Gastrocnemius medialis (tissue), 4 donors: ENCODE results near the gene KLF7.

Source experiments
- POLR2A ChIP-seq, 2 donors: fragments of 450-650 bp; IDR thresholded peaks; one replicate each; pipeline ENCODE4 v1.6.1; 2017; ENCODE audit warnings: antibody characterized with exemption in 2 of 2, mild to moderate bottlenecking in 2 of 2, moderate library complexity in 2 of 2
- TF ChIP-seq, protein P1 (sequence below), 5 experiments: fragments of 450-650 bp in 3 of 5; fragments of 200-600 bp in 2 of 5; sonication (generic) in 2 of 5; IDR thresholded peaks in 4 of 5; conservative IDR thresholded peaks in 1 of 5; 1 replicate in 4 of 5; 2 replicates in 1 of 5; pipeline ENCODE4 v1.5.1; 2016 to 2019; ENCODE audit warnings: antibody characterized with exemption in 5 of 5, mild to moderate bottlenecking in 3 of 5, moderate library complexity in 3 of 5

DNA sequence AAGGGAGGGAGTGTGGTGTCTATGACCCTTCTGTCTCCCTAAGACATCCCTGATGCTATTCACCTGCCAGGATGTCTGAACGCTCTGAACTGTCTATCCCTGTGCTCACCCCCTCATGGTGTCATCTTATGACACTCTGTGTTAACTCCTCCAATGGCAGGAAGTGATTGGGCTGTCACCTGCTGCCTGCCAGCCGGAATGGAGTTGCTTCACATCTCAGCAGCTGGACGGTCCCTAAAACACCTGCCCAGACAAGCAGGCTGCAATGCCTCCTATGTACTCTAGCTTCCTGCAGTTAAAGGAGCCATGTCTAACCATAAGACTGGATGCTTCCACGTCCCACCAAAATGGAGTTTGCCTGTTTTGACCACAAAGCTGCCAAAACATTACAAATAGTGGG lies 126.5 kb downstream of the KLF7 start:
- TF ChIP-seq, protein P1, sequence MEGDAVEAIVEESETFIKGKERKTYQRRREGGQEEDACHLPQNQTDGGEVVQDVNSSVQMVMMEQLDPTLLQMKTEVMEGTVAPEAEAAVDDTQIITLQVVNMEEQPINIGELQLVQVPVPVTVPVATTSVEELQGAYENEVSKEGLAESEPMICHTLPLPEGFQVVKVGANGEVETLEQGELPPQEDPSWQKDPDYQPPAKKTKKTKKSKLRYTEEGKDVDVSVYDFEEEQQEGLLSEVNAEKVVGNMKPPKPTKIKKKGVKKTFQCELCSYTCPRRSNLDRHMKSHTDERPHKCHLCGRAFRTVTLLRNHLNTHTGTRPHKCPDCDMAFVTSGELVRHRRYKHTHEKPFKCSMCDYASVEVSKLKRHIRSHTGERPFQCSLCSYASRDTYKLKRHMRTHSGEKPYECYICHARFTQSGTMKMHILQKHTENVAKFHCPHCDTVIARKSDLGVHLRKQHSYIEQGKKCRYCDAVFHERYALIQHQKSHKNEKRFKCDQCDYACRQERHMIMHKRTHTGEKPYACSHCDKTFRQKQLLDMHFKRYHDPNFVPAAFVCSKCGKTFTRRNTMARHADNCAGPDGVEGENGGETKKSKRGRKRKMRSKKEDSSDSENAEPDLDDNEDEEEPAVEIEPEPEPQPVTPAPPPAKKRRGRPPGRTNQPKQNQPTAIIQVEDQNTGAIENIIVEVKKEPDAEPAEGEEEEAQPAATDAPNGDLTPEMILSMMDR (IDR thresholded peaks at IDR 0.05 in 4 of 5, conservative IDR thresholded peaks at IDR 0.05 in 1 of 5): no peak
- TF ChIP-seq POLR2A (IDR thresholded peaks at IDR 0.05): no peak
